Large intestine (tissue), 3 donors: ENCODE data around the gene NSD1. TPM values are rescaled to one million over a fixed set of nuclear protein-coding genes. Genes with fewer than 3 reads are reported as not detected.
A peak's percentile ranks its signal among the peaks of the same experiment; 100 is the strongest.
"Not testable (repeated sequence)": the region's sequence is repeated elsewhere in the genome, so short reads cannot be mapped to it uniquely, and the experiment has no call there.

Experiments used
- DNase-seq, 2 donors: peaks; one replicate each; pipeline versions ENCODE4 v3.0.0 to v3.0.0-alpha.2; 2013
- H3K27ac ChIP-seq: one replicate; pipeline ENCODE4 v1.5.1; 2013; ENCODE audit warnings: low read length
- H3K27me3 ChIP-seq: 2 replicates; pipeline ENCODE4 v1.6.1; 2013; ENCODE audit warnings: low read length; ENCODE audit not compliant: control insufficient read depth, insufficient read depth
- H3K36me3 ChIP-seq: 2 replicates; pipeline ENCODE4 v1.6.1; 2013; ENCODE audit warnings: low read length; ENCODE audit not compliant: control insufficient read depth, insufficient read depth
- H3K4me1 ChIP-seq: one replicate; pipeline ENCODE4 v1.6.1; 2013; ENCODE audit warnings: low read length; ENCODE audit not compliant: control insufficient read depth, insufficient read depth
- H3K4me3 ChIP-seq: one replicate; pipeline ENCODE4 v1.5.1; 2013; ENCODE audit warnings: low read length
- H3K9me3 ChIP-seq: one replicate; pipeline ENCODE4 v1.6.1; 2013; ENCODE audit warnings: mild to moderate bottlenecking, low read depth, low read length, moderate library complexity; ENCODE audit not compliant: control insufficient read depth
- WGBS: methylation state at CpG from one replicate; pipeline ENCODE4 v1.1.5; 2013; ENCODE audit warnings: low lambda C conversion rate; ENCODE audit not compliant: insufficient coverage; 5-methylcytosine and 5-hydroxymethylcytosine counted together
- polyA plus RNA-seq: library from polyadenylated mRNA; unstranded; fragments of 120-200 nt; gene quantifications from one replicate; pipeline ENCODE4 v1.2.1, GENCODE V29; 2013

NSD1 gene
- polyA plus RNA-seq, 1 donor = 27.2 TPM

GRCh38 chr5:177142098-177142611 is 8.6 kb downstream of the NSD1 start:
- Histone ChIP-seq H3K27ac (no peak overlapping the region), H3K4me1 (peaks cover 3% of the 10 kb centered on the region), H3K4me3 (no peak overlapping the region), H3K27me3 (no peaks in the 10 kb centered on the region), H3K36me3 (peaks cover 50% of the 10 kb centered on the region), H3K9me3 (no peaks in the 10 kb centered on the region)
- WGBS = no CpG with 5 or more reads among the region's 2 CpGs
- no peak for DNase-seq

- Histone ChIP-seq H3K27me3 (no peaks in the 10 kb centered on the region), H3K4me1 (no peaks in the 10 kb centered on the region), H3K4me3 (no peak overlapping the region), H3K27ac (no peak overlapping the region), H3K9me3 (no peaks in the 10 kb centered on the region), H3K36me3 (peaks cover 47% of the 10 kb centered on the region)
- no peak for DNase-seq
- no CpG with 5 or more reads among the region's 1 CpG for WGBS
Observed at GRCh38 chr5:177142778-177143177, 9.2 kb downstream of the NSD1 start.

- Histone ChIP-seq H3K4me1 (no peaks in the 10 kb centered on the region), H3K36me3 (peaks cover 50% of the 10 kb centered on the region), H3K27me3 (no peaks in the 10 kb centered on the region), H3K27ac (no peak overlapping the region), H3K9me3 (no peaks in the 10 kb centered on the region), H3K4me3 (no peak overlapping the region)
- DNase-seq = no peak
- 92% methylated on average over 6 of the region's 17 CpGs for WGBS
Observed at GRCh38 chr5:177146891-177147638, 13.5 kb downstream of the NSD1 start.

- H3K9me3 ChIP-seq, H3K27me3 ChIP-seq, H3K4me3 ChIP-seq, DNase-seq, H3K4me1 ChIP-seq, H3K27ac ChIP-seq: not testable (repeated sequence)
- 95% methylated on average over 8 of the region's 17 CpGs for WGBS
- H3K36me3 ChIP-seq = peaks cover 41% of the 10 kb centered on the region
Observed at GRCh38 chr5:177150061-177150460, 16.5 kb downstream of the NSD1 start.

GRCh38 chr5:177154003-177154643 is 20.6 kb downstream of the NSD1 start:
- DNase-seq = peak in 1 of 2 donors; percentile 23
- Histone ChIP-seq H3K9me3 (no peaks in the 10 kb centered on the region), H3K4me1 (no peaks in the 10 kb centered on the region), H3K27me3 (no peaks in the 10 kb centered on the region), H3K27ac (no peak overlapping the region), H3K4me3 (no peak overlapping the region), H3K36me3 (peaks cover 26% of the 10 kb centered on the region)
- WGBS = 65% methylated on average over 4 of the region's 6 CpGs

GRCh38 chr5:177162379-177162778 is 28.8 kb downstream of the NSD1 start:
- peaks cover 27% of the 10 kb centered on the region for H3K36me3 ChIP-seq
- no peak overlapping the region for H3K27ac ChIP-seq
- no peaks in the 10 kb centered on the region for H3K4me1 ChIP-seq
- no peaks in the 10 kb centered on the region for H3K27me3 ChIP-seq
- H3K9me3 ChIP-seq = no peaks in the 10 kb centered on the region
- WGBS = no CpG with 5 or more reads among the region's 6 CpGs
- no peak for DNase-seq
- H3K4me3 ChIP-seq = no peak overlapping the region

- Histone ChIP-seq H3K4me3 (no peak overlapping the region), H3K27ac (no peak overlapping the region), H3K4me1 (no peaks in the 10 kb centered on the region), H3K27me3 (no peaks in the 10 kb centered on the region), H3K9me3 (no peaks in the 10 kb centered on the region), H3K36me3 (peaks cover 25% of the 10 kb centered on the region)
- no peak for DNase-seq
- WGBS = no CpG with 5 or more reads among the region's 2 CpGs
Observed at GRCh38 chr5:177163500-177163899, 29.9 kb downstream of the NSD1 start.

GRCh38 chr5:177169271-177169670 is 35.7 kb downstream of the NSD1 start:
- peaks cover 17% of the 10 kb centered on the region for H3K36me3 ChIP-seq
- no peak for DNase-seq
- H3K9me3 ChIP-seq = no peaks in the 10 kb centered on the region
- no peaks in the 10 kb centered on the region for H3K4me1 ChIP-seq
- H3K27ac ChIP-seq = no peak overlapping the region
- H3K4me3 ChIP-seq = no peak overlapping the region
- no peaks in the 10 kb centered on the region for H3K27me3 ChIP-seq
- 97% methylated on average over 4 of the region's 15 CpGs for WGBS

GRCh38 chr5:177171961-177172360 is 38.4 kb downstream of the NSD1 start:
- no peaks in the 10 kb centered on the region for H3K4me1 ChIP-seq
- no CpG with 5 or more reads among the region's 2 CpGs for WGBS
- DNase-seq = no peak
- no peak overlapping the region for H3K27ac ChIP-seq
- peaks cover 9% of the 10 kb centered on the region for H3K36me3 ChIP-seq
- no peaks in the 10 kb centered on the region for H3K27me3 ChIP-seq
- no peaks in the 10 kb centered on the region for H3K9me3 ChIP-seq
- H3K4me3 ChIP-seq = no peak overlapping the region

- Histone ChIP-seq H3K36me3 (peaks cover 5% of the 10 kb centered on the region), H3K4me3 (no peak overlapping the region), H3K4me1 (no peaks in the 10 kb centered on the region), H3K27ac (no peak overlapping the region), H3K9me3 (no peaks in the 10 kb centered on the region), H3K27me3 (no peaks in the 10 kb centered on the region)
- WGBS = 100% methylated on average over 1 of the region's 4 CpGs
- DNase-seq = no peak
Observed at GRCh38 chr5:177175336-177175735, 41.8 kb downstream of the NSD1 start.
